Tibial nerve (tissue), 4 donors: ENCODE measurements around the gene ERG28. TPM values are rescaled to one million over a fixed set of nuclear protein-coding genes. Genes with fewer than 3 reads are reported as not detected.

Experiments used
- DNase-seq, 2 donors: peaks; one replicate each; pipeline ENCODE4 v3.0.0-alpha.2; 2019; ENCODE audit warnings: low spot score in 2 of 2
- H3K27ac ChIP-seq, 4 donors: fragments of 200-600 bp; sonication (generic) in 3 of 4; one replicate each; pipeline ENCODE4 v1.5.1; 2017 to 2019; ENCODE audit warnings: mild to moderate bottlenecking in 1 of 4
- H3K27me3 ChIP-seq, 2 donors: fragments of 200-600 bp; sonication (generic) in 1 of 2; one replicate each; pipeline versions ENCODE4 v1.5.1 to v1.6.0; 2017 to 2019
- H3K36me3 ChIP-seq, 3 donors: fragments of 200-600 bp; sonication (generic); one replicate each; pipeline ENCODE4 v1.5.1; 2018 to 2019
- H3K4me1 ChIP-seq, 4 donors: fragments of 200-600 bp; sonication (generic) in 3 of 4; one replicate each; pipeline ENCODE4 v1.5.1; 2017 to 2019
- H3K4me3 ChIP-seq, 4 donors: fragments of 200-600 bp; sonication (generic) in 3 of 4; one replicate each; pipeline ENCODE4 v1.5.1; 2017 to 2019; ENCODE audit warnings: mild to moderate bottlenecking in 1 of 4, moderate library complexity in 1 of 4
- H3K9me3 ChIP-seq, 4 donors: fragments of 200-600 bp; sonication (generic) in 3 of 4; one replicate each; pipeline ENCODE4 v1.5.1; 2017 to 2019
- EP300 ChIP-seq, 2 donors: sonication (generic); formaldehyde crosslinking; IDR thresholded peaks; one replicate each; pipeline ENCODE4 v1.6.1; 2017; ENCODE audit warnings: antibody characterized with exemption in 2 of 2, mild to moderate bottlenecking in 1 of 2
- POLR2A ChIP-seq, 2 donors: fragments of 450-650 bp; IDR thresholded peaks; one replicate each; pipeline ENCODE4 v1.6.1; 2017; ENCODE audit warnings: antibody characterized with exemption in 2 of 2, mild to moderate bottlenecking in 2 of 2, moderate library complexity in 2 of 2
- WGBS, 2 donors: methylation state at CpG; one replicate each; pipeline ENCODE4 v1.1.5; 2018; 5-methylcytosine and 5-hydroxymethylcytosine counted together
- total RNA-seq, 4 donors: library from RNA; depleted of rRNA; stranded (reverse); fragments of >200 nt; gene quantifications; one replicate each; pipeline ENCODE4 v1.1.0, GENCODE V29; 2016
- TF ChIP-seq, protein P1 (sequence below), 5 experiments: fragments of 200-600 bp in 3 of 5; fragments of 450-650 bp in 2 of 5; sonication (generic) in 3 of 5; IDR thresholded peaks; one replicate each; pipeline ENCODE4 v1.5.1; 2016 to 2019; ENCODE audit warnings: antibody characterized with exemption in 5 of 5, mild to moderate bottlenecking in 3 of 5, moderate library complexity in 2 of 5

Gene ERG28
- total RNA-seq, 4 donors from 2014 or later, result 4.5 to 7.6 (median 5.1) TPM

DNA sequence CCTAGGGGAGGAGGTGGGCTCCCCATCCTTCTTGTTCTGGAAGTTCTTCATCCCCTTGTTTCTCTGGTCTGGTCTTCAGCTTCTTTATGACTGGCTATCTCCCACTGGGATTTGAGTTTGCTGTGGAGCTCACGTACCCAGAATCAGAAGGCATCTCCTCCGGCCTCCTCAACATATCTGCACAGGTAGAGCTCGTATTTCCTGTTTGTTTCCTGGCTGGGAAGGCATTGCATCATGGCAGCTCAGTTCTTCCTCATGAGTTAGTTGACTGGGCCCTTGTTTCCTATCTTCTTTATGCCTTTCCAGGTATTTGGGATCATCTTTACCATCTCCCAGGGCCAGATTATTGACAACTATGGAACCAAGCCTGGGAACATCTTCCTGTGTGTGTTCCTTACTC is 19.8 kb downstream of the ERG28 start:
- H3K27ac ChIP-seq, result no peak overlapping the region
- H3K4me1 ChIP-seq, result peaks cover 0 to 18% (median 0%) of the 10 kb centered on the region in 4 donors
- WGBS, 2 donors, result 86 to 90% methylated on average over 3 of the region's 3 CpGs
- H3K4me3 ChIP-seq, result no peak overlapping the region
- H3K36me3 ChIP-seq, result peaks cover 0 to 63% (median 0%) of the 10 kb centered on the region in 3 donors
- TF ChIP-seq, protein P1, sequence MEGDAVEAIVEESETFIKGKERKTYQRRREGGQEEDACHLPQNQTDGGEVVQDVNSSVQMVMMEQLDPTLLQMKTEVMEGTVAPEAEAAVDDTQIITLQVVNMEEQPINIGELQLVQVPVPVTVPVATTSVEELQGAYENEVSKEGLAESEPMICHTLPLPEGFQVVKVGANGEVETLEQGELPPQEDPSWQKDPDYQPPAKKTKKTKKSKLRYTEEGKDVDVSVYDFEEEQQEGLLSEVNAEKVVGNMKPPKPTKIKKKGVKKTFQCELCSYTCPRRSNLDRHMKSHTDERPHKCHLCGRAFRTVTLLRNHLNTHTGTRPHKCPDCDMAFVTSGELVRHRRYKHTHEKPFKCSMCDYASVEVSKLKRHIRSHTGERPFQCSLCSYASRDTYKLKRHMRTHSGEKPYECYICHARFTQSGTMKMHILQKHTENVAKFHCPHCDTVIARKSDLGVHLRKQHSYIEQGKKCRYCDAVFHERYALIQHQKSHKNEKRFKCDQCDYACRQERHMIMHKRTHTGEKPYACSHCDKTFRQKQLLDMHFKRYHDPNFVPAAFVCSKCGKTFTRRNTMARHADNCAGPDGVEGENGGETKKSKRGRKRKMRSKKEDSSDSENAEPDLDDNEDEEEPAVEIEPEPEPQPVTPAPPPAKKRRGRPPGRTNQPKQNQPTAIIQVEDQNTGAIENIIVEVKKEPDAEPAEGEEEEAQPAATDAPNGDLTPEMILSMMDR (IDR thresholded peaks at IDR 0.05), result no peak
- TF ChIP-seq POLR2A (IDR thresholded peaks at IDR 0.05), result no peak
- no peak for TF ChIP-seq EP300 (IDR thresholded peaks at IDR 0.05)
- H3K9me3 ChIP-seq, result no peaks in the 10 kb centered on the region
- DNase-seq, result no peak
- H3K27me3 ChIP-seq, result no peaks in the 10 kb centered on the region

DNA sequence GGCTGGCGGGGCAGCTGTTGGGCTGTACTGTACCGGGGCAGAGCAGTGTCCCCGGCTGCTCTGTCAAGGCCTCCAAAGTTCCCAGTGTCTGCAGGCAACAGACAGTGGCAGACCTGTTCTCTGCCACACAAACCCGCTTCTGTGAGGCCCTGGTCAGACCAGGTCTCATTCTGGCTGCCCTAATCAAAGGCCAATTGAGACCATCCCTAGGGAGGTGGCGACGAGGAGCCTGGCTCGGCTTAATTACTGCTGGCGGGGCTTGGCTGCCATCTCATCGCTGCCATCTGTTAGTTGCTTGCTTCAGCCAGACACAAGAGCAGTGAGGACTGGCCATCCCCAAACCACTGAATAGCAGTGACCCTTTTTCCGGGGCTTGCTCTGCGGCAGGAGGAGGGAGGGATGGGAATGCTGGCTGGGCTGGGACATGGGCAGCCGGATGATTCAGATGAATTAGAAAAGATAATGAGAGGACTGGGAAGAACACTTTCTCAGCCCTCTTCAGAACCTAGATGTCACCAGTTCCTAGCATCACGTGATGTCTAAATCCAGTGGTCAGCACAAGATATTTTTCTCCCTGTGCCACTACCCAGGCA is 24.5 kb downstream of the ERG28 start:
- no peaks in the 10 kb centered on the region for H3K9me3 ChIP-seq
- no peaks in the 10 kb centered on the region for H3K27me3 ChIP-seq
- no peak overlapping the region for H3K4me3 ChIP-seq
- H3K4me1 ChIP-seq, result peaks cover 0 to 27% (median 0%) of the 10 kb centered on the region in 4 donors
- no peak for TF ChIP-seq POLR2A (IDR thresholded peaks at IDR 0.05)
- no peak for TF ChIP-seq EP300 (IDR thresholded peaks at IDR 0.05)
- TF ChIP-seq, protein P1 (IDR thresholded peaks at IDR 0.05), result no peak
- H3K36me3 ChIP-seq, result peaks cover 0 to 63% (median 0%) of the 10 kb centered on the region in 3 donors
- DNase-seq, result no peak
- peak overlapping the region in 3 of 4 donors; percentile 23 to 45 (median 38) for H3K27ac ChIP-seq
- 42 to 54% methylated on average over 11 to 13 of the region's 13 CpGs for WGBS, 2 donors

DNA sequence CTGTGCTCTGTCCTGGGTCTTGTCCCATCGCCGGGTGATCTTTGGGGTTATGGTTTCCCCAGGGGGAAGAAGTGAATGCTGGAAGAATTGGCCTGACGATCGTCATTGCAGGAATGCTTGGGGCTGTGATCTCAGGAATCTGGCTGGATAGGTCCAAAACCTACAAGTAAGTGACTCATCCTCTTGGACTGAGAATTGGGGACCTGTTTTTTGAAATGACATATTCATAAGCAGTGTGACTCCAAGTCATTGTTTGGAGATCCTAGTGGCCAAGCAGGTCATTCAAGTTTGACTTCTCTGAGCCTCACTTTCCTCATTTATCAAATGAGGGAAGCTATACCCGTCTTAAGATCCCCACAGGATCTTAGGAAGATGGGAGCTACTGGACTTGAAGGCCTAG is 25.8 kb downstream of the ERG28 start:
- no peaks in the 10 kb centered on the region for H3K9me3 ChIP-seq
- H3K36me3 ChIP-seq, result peaks cover 0 to 51% (median 0%) of the 10 kb centered on the region in 3 donors
- WGBS, 2 donors, result 84 to 88% methylated on average over 5 of the region's 5 CpGs
- H3K27ac ChIP-seq, result no peak overlapping the region
- H3K27me3 ChIP-seq, result no peaks in the 10 kb centered on the region
- TF ChIP-seq EP300 (IDR thresholded peaks at IDR 0.05) (no peak), POLR2A (IDR thresholded peaks at IDR 0.05) (no peak)
- TF ChIP-seq, protein P1 (IDR thresholded peaks at IDR 0.05), result no peak
- no peak for DNase-seq
- H3K4me1 ChIP-seq, result peaks cover 0 to 41% (median 3%) of the 10 kb centered on the region in 4 donors
- no peak overlapping the region for H3K4me3 ChIP-seq

DNA sequence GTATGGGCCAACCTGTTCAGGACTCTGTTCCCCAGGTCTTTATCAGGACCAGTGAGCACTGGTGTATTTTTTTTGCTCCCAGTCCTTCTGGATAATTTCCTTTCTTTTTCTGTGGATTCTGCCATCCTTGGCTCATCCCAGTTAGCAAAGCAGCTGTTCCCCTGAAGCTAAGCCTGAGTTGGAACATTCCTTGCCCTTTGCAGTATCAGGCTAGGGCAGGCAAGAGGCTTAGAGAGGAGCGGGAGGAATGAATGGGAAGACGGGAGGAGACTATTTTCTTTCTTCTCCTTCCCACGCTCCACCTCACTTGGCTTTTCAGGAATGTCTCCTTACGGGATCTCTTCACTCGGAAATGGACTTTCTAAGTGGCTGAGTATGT is 29.2 kb downstream of the ERG28 start:
- Histone ChIP-seq H3K4me3 (no peak overlapping the region), H3K4me1 (peaks cover 0 to 66% (median 18%) of the 10 kb centered on the region in 4 donors), H3K27me3 (no peaks in the 10 kb centered on the region), H3K36me3 (peaks cover 0 to 33% (median 0%) of the 10 kb centered on the region in 3 donors), H3K9me3 (no peaks in the 10 kb centered on the region), H3K27ac (no peak overlapping the region)
- TF ChIP-seq EP300 (IDR thresholded peaks at IDR 0.05) (no peak), POLR2A (IDR thresholded peaks at IDR 0.05) (no peak)
- TF ChIP-seq, protein P1 (IDR thresholded peaks at IDR 0.05), result no peak
- 35 to 45% methylated on average over 5 of the region's 5 CpGs for WGBS, 2 donors
- no peak for DNase-seq

DNA sequence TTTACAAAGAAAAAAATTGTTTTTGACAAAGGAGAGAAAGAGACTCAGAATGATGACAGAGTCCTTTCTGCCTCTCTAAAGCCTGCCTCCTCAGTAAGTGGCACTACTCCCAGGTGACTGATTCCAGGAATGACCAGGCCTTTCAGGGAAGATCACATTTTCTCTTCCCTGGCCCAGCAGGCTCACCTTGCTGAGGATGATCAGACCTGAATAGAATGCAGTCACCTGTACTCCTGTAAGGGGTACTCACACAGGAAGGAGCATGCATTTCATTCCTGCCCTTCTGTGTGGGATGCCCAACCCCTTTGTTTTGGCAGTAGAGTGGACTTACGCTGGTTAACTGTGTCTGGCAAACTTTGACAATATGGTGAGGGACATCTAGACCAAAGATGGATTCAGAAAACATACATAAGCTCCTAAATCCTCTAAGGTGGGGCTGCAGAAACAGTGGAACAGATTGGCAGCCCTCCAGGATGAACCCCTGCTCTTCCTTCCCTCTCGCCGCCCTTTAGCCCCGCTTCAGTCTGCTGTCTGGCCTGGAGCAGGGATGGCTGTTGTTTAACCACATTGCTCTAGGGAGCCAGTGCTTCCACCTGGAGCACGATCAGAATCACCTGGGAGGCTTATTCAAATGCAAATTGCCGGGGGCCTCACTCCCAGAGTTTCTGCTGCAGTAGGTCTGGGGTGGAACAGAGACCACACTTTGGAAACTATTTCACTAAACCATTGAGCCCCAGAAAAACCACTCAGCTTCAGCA is 29.8 kb downstream of the ERG28 start:
- 74 to 79% methylated on average over 6 of the region's 6 CpGs for WGBS, 2 donors
- H3K9me3 ChIP-seq, result no peaks in the 10 kb centered on the region

More for the DNA sequence above, 29.8 kb downstream of the ERG28 start:
- Histone ChIP-seq H3K4me3 (no peak overlapping the region), H3K27ac (no peak overlapping the region), H3K27me3 (no peaks in the 10 kb centered on the region), H3K4me1 (peaks cover 0 to 66% (median 21%) of the 10 kb centered on the region in 4 donors), H3K36me3 (peaks cover 0 to 31% (median 0%) of the 10 kb centered on the region in 3 donors)
- no peak for DNase-seq
- TF ChIP-seq EP300 (IDR thresholded peaks at IDR 0.05) (no peak), POLR2A (IDR thresholded peaks at IDR 0.05) (no peak)
- TF ChIP-seq, protein P1 (IDR thresholded peaks at IDR 0.05), result no peak
